ENCODE data around the gene BNIP5. TPM values are rescaled to one million over a fixed set of nuclear protein-coding genes. Genes with fewer than 3 reads are reported as not detected.
"Not testable (repeated sequence)": the region's sequence is repeated elsewhere in the genome, so short reads cannot be mapped to it uniquely, and the experiment has no call there.

BNIP5 gene
- total RNA-seq, 4 donors from 2014 or later, result not detected

DNA sequence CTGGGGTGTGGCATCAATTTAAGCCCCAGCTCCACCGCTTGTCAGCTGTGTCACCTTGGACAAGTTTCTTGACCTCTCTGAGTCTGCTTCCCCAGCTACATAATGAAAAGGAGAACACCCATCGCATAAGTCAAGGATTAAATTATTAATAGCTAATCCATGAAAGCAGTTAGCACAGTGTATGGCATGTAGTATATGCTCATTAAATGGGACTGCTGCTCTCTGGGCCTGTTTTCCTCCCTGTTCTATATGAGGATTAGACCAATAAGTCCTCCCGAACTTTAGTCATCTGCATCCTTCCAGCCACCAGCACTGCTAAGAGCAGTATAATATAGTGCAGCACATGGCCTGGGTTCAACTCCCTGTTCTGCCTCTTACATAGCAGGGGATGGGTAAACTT lies 31.1 kb upstream of the BNIP5 start:
- no peak for TF ChIP-seq POLR2A (IDR thresholded peaks at IDR 0.05)
- TF ChIP-seq, protein P1, sequence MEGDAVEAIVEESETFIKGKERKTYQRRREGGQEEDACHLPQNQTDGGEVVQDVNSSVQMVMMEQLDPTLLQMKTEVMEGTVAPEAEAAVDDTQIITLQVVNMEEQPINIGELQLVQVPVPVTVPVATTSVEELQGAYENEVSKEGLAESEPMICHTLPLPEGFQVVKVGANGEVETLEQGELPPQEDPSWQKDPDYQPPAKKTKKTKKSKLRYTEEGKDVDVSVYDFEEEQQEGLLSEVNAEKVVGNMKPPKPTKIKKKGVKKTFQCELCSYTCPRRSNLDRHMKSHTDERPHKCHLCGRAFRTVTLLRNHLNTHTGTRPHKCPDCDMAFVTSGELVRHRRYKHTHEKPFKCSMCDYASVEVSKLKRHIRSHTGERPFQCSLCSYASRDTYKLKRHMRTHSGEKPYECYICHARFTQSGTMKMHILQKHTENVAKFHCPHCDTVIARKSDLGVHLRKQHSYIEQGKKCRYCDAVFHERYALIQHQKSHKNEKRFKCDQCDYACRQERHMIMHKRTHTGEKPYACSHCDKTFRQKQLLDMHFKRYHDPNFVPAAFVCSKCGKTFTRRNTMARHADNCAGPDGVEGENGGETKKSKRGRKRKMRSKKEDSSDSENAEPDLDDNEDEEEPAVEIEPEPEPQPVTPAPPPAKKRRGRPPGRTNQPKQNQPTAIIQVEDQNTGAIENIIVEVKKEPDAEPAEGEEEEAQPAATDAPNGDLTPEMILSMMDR (IDR thresholded peaks at IDR 0.05), result no peak
- H3K9me3 ChIP-seq, result no peaks in the 10 kb centered on the region
- H3K4me3 ChIP-seq, result no peak overlapping the region
- DNase-seq, result no peak
- no peaks in the 10 kb centered on the region for H3K27me3 ChIP-seq
- H3K4me1 ChIP-seq, result no peaks in the 10 kb centered on the region
- H3K27ac ChIP-seq, result no peak overlapping the region
- 83 to 84% methylated on average over 2 to 3 of the region's 3 CpGs for WGBS, 2 donors
- intact Hi-C loops (cut with DNase I), result loop anchor here (10.0 kb wide), 1 partner anchor 243 kb away; no protein-coding TSS in a partner anchor
- no peaks in the 10 kb centered on the region for H3K36me3 ChIP-seq

DNA sequence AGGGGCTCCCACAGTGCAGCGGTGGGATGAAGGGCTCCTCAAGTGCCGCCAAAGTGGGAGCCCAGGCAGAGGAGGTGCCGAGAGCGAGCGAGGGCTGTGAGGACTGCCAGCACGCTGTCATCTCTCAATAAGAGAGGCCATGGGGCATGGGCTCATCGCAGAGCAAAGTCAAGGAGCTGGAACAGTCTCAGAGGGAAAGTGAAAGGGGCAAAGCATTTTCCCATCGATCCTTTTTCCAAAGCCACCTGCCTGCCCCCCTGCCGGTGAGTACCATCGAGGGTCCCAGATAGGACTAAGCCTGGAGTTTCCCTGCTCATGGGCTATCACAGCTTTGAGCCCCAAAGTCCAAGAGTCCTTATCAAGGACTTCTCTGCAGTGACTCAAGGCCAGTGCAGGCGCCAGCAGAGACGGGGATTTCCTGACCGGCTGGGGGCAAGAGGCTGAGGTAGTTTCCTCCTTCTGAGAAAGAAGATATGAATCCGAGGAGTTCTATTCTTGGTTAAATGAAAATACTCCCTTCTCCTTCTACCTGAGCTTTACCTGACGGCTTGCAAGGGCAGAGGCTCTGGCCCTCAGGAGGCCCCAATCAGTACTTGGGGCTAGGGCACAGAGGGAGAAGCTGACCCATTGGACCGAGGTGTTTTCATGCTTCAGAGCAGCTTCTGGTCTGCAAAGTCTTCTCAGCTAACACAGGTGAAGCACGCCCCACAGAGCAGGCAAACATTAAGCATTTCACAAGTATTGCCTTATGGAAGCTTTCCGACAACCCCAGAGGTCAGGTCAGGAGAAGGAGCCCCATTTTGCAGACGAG lies 28.2 kb upstream of the BNIP5 start:
- no peak for DNase-seq
- Histone ChIP-seq H3K9me3 (no peaks in the 10 kb centered on the region), H3K36me3 (no peaks in the 10 kb centered on the region), H3K27me3 (no peaks in the 10 kb centered on the region), H3K4me3 (no peak overlapping the region), H3K27ac (no peak overlapping the region), H3K4me1 (peaks cover 4 to 9% (median 5%) of the 10 kb centered on the region in 3 donors)
- 61 to 79% methylated on average over 4 to 10 of the region's 19 CpGs for WGBS, 2 donors
- intact Hi-C loops (cut with DNase I), result loop anchor here (5.0 to 10.0 kb wide), 2 partner anchors 63 to 240 kb away; no protein-coding TSS in a partner anchor
- TF ChIP-seq, protein P1 (IDR thresholded peaks at IDR 0.05), result no peak
- TF ChIP-seq POLR2A (IDR thresholded peaks at IDR 0.05), result no peak

DNA sequence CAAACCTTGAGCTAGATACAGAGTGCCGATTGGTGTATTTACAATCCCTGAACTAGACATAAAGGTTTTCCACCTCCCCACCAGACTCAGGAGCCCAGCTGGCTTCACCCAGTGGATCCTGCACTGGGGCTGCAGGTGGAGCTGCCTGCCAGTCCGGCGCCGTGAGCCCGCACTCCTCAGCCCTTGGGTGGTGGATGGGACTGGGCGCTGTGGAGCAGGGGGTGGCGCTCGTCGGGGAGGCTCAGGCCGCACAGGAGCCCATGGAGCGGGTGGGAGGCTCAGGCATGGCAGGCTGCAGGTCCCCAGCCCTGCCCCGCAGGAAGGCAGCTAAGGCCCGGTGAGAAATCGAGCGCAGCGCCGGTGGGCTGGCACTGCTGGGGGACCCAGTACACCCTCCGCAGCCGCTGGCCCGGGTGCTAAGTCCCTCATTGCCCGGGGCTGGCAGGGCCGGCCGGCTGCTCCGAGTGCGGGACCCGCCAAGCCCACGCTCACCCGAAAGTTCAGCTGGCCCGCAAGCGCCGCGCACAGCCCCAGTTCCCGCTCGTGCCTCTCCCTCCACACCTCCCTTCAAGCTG lies 27.5 kb upstream of the BNIP5 start:
- H3K27me3 ChIP-seq, H3K4me3 ChIP-seq, H3K9me3 ChIP-seq, DNase-seq, H3K36me3 ChIP-seq, H3K27ac ChIP-seq, H3K4me1 ChIP-seq: not testable (repeated sequence)
- 100% methylated on average over 2 to 3 of the region's 34 CpGs for WGBS, 2 donors
- intact Hi-C loops (cut with DNase I), result loop anchor here (5.0 to 10.0 kb wide), 2 partner anchors 62 to 239 kb away; no protein-coding TSS in a partner anchor

DNA sequence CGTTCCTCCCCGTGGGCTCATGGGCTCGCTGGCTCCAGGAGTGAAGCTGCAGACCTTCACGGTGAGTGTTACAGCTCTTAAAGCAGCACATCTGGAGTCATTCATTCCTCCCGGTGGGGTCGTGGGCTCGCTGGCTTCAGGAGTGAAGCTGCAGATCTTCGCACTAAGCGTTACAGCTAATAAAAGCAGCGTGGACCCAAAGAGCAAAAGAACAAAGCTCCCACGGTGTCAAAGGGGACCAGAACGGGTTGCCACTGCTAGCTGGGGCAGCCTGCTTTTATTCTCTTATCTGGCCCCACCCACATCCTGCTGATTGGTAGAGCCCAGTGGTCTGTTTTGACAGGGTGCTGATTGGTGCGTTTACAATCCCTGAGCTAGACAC lies 26.7 kb upstream of the BNIP5 start:
- H3K4me1 ChIP-seq, result peaks cover 4 to 16% (median 5%) of the 10 kb centered on the region in 3 donors
- 83 to 91% methylated on average over 9 to 12 of the region's 13 CpGs for WGBS, 2 donors
- H3K27me3 ChIP-seq, H3K36me3 ChIP-seq, H3K9me3 ChIP-seq, H3K27ac ChIP-seq, DNase-seq, H3K4me3 ChIP-seq: not testable (repeated sequence)
- intact Hi-C loops (cut with DNase I), result loop anchor here (5.0 to 10.0 kb wide), 2 partner anchors 61 to 239 kb away; no protein-coding TSS in a partner anchor

DNA sequence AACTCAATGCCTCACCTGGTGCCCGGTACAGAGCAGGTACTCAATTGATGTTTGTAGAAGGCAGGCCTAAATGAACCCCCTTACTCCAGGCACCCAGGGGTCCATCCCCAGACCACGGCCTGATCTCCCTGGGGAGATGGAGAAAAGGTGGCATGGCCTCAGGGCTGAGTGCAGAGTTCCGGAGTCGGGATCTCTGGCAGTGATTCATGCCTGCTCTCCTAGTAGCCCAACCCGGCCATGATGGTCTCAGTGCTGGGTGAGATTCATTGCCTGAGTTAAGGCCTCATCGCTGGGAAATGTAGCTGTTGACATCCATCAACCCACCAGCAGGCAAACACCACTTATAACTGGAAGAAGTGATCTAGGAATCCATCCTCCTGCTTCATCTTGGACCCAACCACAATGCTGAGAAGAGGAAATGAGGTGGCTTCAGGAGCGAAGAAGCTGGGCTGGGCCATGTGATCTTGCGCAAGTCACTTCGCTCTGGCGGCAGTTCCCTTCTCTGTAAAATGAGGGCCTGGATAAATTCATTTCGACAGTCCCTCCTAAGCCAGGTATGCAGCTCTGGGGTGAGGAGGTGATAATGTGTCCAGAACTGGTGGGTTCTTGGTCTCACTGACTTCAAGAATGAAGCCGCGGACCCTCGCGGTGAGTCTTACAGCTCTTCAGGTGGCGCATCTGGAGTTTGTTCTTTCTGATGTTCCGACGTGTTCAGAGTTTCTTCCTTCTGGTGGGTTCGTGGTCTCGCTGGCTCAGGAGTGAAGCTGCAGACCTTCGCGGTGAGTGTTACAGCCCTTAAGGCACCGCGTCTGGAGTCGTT lies 26.1 kb upstream of the BNIP5 start:
- TF ChIP-seq, protein P1 (IDR thresholded peaks at IDR 0.05), result no peak
- no peak for TF ChIP-seq POLR2A (IDR thresholded peaks at IDR 0.05)
- Histone ChIP-seq H3K27me3 (no peaks in the 10 kb centered on the region), H3K4me1 (peaks cover 4 to 19% (median 5%) of the 10 kb centered on the region in 3 donors), H3K27ac (no peak overlapping the region), H3K9me3 (no peaks in the 10 kb centered on the region), H3K4me3 (no peak overlapping the region), H3K36me3 (no peaks in the 10 kb centered on the region)
- intact Hi-C loops (cut with DNase I), result loop anchor here (5.0 to 10.0 kb wide), 2 partner anchors 60 to 238 kb away; no protein-coding TSS in a partner anchor
- no peak for DNase-seq
- 85 to 90% methylated on average over 16 to 20 of the region's 25 CpGs for WGBS, 2 donors

Data from esophagus squamous epithelium (tissue), 5 donors.